Astrocyte of the spinal cord (primary cell): ENCODE results near the gene EEPD1.

ENCODE experiments used
- DNase-seq: peaks from one replicate; pipeline ENCODE4 v3.0.0; 2011; ENCODE audit warnings: low read depth, low spot score
- H3K4me3 ChIP-seq: 2 replicates; pipeline ENCODE4 v1.5.1; 2011; ENCODE audit warnings: low read depth, mild to moderate bottlenecking, low read length, moderate library complexity
- in situ Hi-C: cut with HindIII; loops from 2 replicates; pipeline ENCODE4 v1.10.0; 2017; ENCODE audit warnings: low sequenced_read_pairs
- TF ChIP-seq, protein P1 (sequence below): IDR thresholded peaks from 2 replicates; pipeline ENCODE4 v1.5.1; 2012; ENCODE audit warnings: low read depth, mild to moderate bottlenecking, low read length, inconsistent platforms

EEPD1 gene

GRCh38 chr7:36264123-36264801 lies 111.2 kb downstream of the EEPD1 start:
- no peak for DNase-seq
- in situ Hi-C loops = no loop called here
- H3K4me3 ChIP-seq = no peak overlapping the region
- TF ChIP-seq, protein P1, sequence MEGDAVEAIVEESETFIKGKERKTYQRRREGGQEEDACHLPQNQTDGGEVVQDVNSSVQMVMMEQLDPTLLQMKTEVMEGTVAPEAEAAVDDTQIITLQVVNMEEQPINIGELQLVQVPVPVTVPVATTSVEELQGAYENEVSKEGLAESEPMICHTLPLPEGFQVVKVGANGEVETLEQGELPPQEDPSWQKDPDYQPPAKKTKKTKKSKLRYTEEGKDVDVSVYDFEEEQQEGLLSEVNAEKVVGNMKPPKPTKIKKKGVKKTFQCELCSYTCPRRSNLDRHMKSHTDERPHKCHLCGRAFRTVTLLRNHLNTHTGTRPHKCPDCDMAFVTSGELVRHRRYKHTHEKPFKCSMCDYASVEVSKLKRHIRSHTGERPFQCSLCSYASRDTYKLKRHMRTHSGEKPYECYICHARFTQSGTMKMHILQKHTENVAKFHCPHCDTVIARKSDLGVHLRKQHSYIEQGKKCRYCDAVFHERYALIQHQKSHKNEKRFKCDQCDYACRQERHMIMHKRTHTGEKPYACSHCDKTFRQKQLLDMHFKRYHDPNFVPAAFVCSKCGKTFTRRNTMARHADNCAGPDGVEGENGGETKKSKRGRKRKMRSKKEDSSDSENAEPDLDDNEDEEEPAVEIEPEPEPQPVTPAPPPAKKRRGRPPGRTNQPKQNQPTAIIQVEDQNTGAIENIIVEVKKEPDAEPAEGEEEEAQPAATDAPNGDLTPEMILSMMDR = no peak

GRCh38 chr7:36264913-36265516 lies 112.0 kb downstream of the EEPD1 start:
- TF ChIP-seq, protein P1 = no peak
- in situ Hi-C loops = no loop called here
- no peak for DNase-seq
- H3K4me3 ChIP-seq = no peak overlapping the region

DNA sequence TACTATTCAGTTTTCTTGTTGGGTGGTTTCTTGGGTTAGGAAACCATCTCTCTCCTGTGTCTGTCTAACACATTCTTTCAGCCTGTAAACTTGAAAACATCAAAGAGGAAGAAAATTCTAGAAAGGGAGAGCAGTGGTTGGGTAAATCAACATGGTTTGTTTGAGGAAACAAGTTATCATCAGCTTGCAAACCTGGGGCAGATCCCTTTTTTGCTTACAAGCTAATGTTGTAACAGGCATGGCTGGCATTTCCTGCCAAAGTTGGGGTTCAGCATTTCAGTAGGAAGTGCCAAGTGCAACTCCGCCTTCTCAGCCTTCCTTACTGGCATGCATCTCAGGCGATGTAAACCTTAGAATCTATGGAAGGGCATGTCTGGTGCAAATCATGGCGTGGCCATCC lies 112.6 kb downstream of the EEPD1 start:
- TF ChIP-seq, protein P1 = no peak
- in situ Hi-C loops = no loop called here

GRCh38 chr7:36266190-36266589 lies 113.1 kb downstream of the EEPD1 start:
- in situ Hi-C loops = no loop called here
- no peak for DNase-seq
- no peak overlapping the region for H3K4me3 ChIP-seq
- TF ChIP-seq, protein P1 = no peak

More for the DNA sequence above, 112.6 kb downstream of the EEPD1 start:
- H3K4me3 ChIP-seq = no peak overlapping the region
- DNase-seq = no peak

DNA sequence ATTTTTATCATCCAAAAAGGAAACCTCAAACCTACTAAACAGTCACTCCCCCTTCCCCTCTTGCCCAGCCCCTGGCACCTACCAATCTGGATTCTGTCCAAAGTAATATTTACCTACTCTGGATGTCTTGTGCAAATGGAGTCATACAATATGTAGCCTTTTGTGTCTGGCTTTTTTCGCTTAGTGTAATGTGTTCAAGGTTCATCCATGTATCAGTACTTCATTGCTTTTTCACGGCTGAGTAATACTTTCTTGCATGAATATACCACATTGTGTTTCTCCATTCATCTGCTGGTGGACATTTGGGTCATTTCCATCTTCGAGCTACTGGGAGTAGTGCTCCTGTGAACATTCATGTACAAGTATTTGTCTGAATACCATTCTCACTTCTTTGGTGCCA lies 113.6 kb downstream of the EEPD1 start:
- in situ Hi-C loops = no loop called here
- no peak overlapping the region for H3K4me3 ChIP-seq
- DNase-seq = no peak
- TF ChIP-seq, protein P1 = no peak

- no peak for DNase-seq
- in situ Hi-C loops = no loop called here
- H3K4me3 ChIP-seq = no peak overlapping the region
- TF ChIP-seq, protein P1 = no peak
Measured at GRCh38 chr7:36272211-36272566, 119.1 kb downstream of the EEPD1 start.
